Cardiac muscle cell (in vitro differentiated cells and primary cell): ENCODE measurements around the gene EPM2A. TPM values are rescaled to one million over a fixed set of nuclear protein-coding genes. Genes with fewer than 3 reads are reported as not detected.

Experiments
- DNase-seq, 2 donors: peaks; one replicate each; pipeline versions ENCODE4 v3.0.0 to v3.0.0-alpha.2; 2010 to 2017; ENCODE audit warnings: low read depth in 1 of 2, low spot score in 1 of 2
- H3K27ac ChIP-seq: fragments of 200-600 bp; sonication (generic); 2 replicates; pipeline ENCODE4 v1.5.1; 2016
- H3K27me3 ChIP-seq: fragments of 200-600 bp; sonication (generic); 2 replicates; pipeline ENCODE4 v1.6.0; 2016; ENCODE audit warnings: control low read depth
- H3K36me3 ChIP-seq: fragments of 200-600 bp; sonication (generic); 2 replicates; pipeline ENCODE4 v1.5.1; 2016; ENCODE audit warnings: control low read depth
- H3K4me1 ChIP-seq: fragments of 200-600 bp; sonication (generic); 2 replicates; pipeline ENCODE4 v1.8.1; 2017; ENCODE audit warnings: low read depth, mild to moderate bottlenecking, mixed run types
- H3K4me3 ChIP-seq: fragments of 200-600 bp; sonication (generic); 2 replicates; pipeline ENCODE4 v1.5.1; 2016; ENCODE audit warnings: mild to moderate bottlenecking
- H3K9me3 ChIP-seq: fragments of 200-600 bp; sonication (generic); 2 replicates; pipeline ENCODE4 v1.5.1; 2017; ENCODE audit warnings: low read depth, mild to moderate bottlenecking, control low read depth
- CTCF ChIP-seq: IDR thresholded peaks from 2 replicates; pipeline ENCODE4 v1.5.1; 2012; ENCODE audit warnings: low read depth, mild to moderate bottlenecking, low read length
- polyA plus RNA-seq: library from polyadenylated mRNA; unstranded; fragments of >200 nt; fragmentation: Nextera tagmentation; extraction: Ambion mirVana; gene quantifications from 2 replicates; pipeline ENCODE4 v1.2.1, GENCODE V29; 2016
- total RNA-seq: library from RNA; depleted of rRNA; stranded (reverse); fragments of >200 nt; gene quantifications from 2 replicates; pipeline ENCODE4 v1.2.3, GENCODE V29; 2016

Gene EPM2A
- total and polyA plus RNA-seq, 2 experiments from 2014 or later: 23.1 to 28.3 TPM

- H3K27me3 ChIP-seq: no peaks in the 10 kb centered on the region
- DNase-seq: no peak
- TF ChIP-seq CTCF: no peak
- H3K4me1 ChIP-seq: no peaks in the 10 kb centered on the region
- no peak overlapping the region for H3K4me3 ChIP-seq
- no peaks in the 10 kb centered on the region for H3K9me3 ChIP-seq
- no peaks in the 10 kb centered on the region for H3K36me3 ChIP-seq
- no peak overlapping the region for H3K27ac ChIP-seq
Measured at GRCh38 chr6:145722190-145722589, 13.1 kb downstream of the EPM2A start.

GRCh38 chr6:145721144-145721543 is 14.2 kb downstream of the EPM2A start:
- H3K27me3 ChIP-seq: no peaks in the 10 kb centered on the region
- H3K4me3 ChIP-seq: no peak overlapping the region
- H3K36me3 ChIP-seq: no peaks in the 10 kb centered on the region
- H3K9me3 ChIP-seq: no peaks in the 10 kb centered on the region
- H3K4me1 ChIP-seq: no peaks in the 10 kb centered on the region
- H3K27ac ChIP-seq: no peak overlapping the region
- TF ChIP-seq CTCF: no peak
- no peak for DNase-seq

- no peaks in the 10 kb centered on the region for H3K9me3 ChIP-seq
- H3K27me3 ChIP-seq: no peaks in the 10 kb centered on the region
- no peak overlapping the region for H3K4me3 ChIP-seq
- no peak overlapping the region for H3K27ac ChIP-seq
- DNase-seq: no peak
- H3K36me3 ChIP-seq: no peaks in the 10 kb centered on the region
- H3K4me1 ChIP-seq: peaks cover 8% of the 10 kb centered on the region
- no peak for TF ChIP-seq CTCF
Measured at GRCh38 chr6:145715426-145715825, 19.9 kb downstream of the EPM2A start.

GRCh38 chr6:145714731-145715130 is 20.6 kb downstream of the EPM2A start:
- Histone ChIP-seq H3K36me3 (no peaks in the 10 kb centered on the region), H3K9me3 (no peaks in the 10 kb centered on the region), H3K4me3 (no peak overlapping the region), H3K27ac (no peak overlapping the region), H3K4me1 (peaks cover 8% of the 10 kb centered on the region), H3K27me3 (no peaks in the 10 kb centered on the region)
- DNase-seq: no peak
- TF ChIP-seq CTCF: no peak

GRCh38 chr6:145713773-145714172 is 21.5 kb downstream of the EPM2A start:
- DNase-seq: no peak
- TF ChIP-seq CTCF: no peak
- no peaks in the 10 kb centered on the region for H3K36me3 ChIP-seq
- peaks cover 8% of the 10 kb centered on the region for H3K4me1 ChIP-seq
- H3K9me3 ChIP-seq: no peaks in the 10 kb centered on the region
- no peak overlapping the region for H3K4me3 ChIP-seq
- H3K27ac ChIP-seq: no peak overlapping the region
- H3K27me3 ChIP-seq: no peaks in the 10 kb centered on the region

GRCh38 chr6:145711372-145711771 is 23.9 kb downstream of the EPM2A start:
- DNase-seq: no peak
- Histone ChIP-seq H3K27me3 (no peaks in the 10 kb centered on the region), H3K9me3 (no peaks in the 10 kb centered on the region), H3K27ac (no peak overlapping the region), H3K4me3 (no peak overlapping the region), H3K36me3 (no peaks in the 10 kb centered on the region), H3K4me1 (peaks cover 8% of the 10 kb centered on the region)
- TF ChIP-seq CTCF: no peak
